Natural killer cell (primary cell): ENCODE measurements around the gene NEMF. TPM values are rescaled to one million over a fixed set of nuclear protein-coding genes. Genes with fewer than 3 reads are reported as not detected.
"Not testable (repeated sequence)": the region's sequence is repeated elsewhere in the genome, so short reads cannot be mapped to it uniquely, and the experiment has no call there.

Experiments used
- ATAC-seq, 3 donors: fragments of 150-1000 bp in 2 of 3; fragments of 200-7000 bp in 1 of 3; cut with Tn5 transposase; 1 replicate in 1 of 3; 2 replicates in 2 of 3; pipeline ENCODE4 v1.10.0; 2021; ENCODE audit warnings: mild to moderate bottlenecking in 2 of 3, moderate library complexity in 2 of 3
- DNase-seq, 2 donors: peaks; one replicate each; pipeline versions ENCODE4 v3.0.0 to v3.0.0-alpha.2; 2013 to 2021; ENCODE audit warnings: mixed read lengths in 1 of 2
- H3K27ac ChIP-seq: one replicate; pipeline ENCODE4 v1.5.1; 2013; ENCODE audit warnings: mild to moderate bottlenecking, low read length
- H3K27me3 ChIP-seq: one replicate; pipeline ENCODE4 v1.6.1; 2013; ENCODE audit warnings: low read length; ENCODE audit not compliant: control insufficient read depth, insufficient read depth
- H3K36me3 ChIP-seq: one replicate; pipeline ENCODE4 v1.6.1; 2013; ENCODE audit warnings: low read length; ENCODE audit not compliant: control insufficient read depth, insufficient read depth
- H3K4me1 ChIP-seq: one replicate; pipeline ENCODE4 v1.6.1; 2013; ENCODE audit warnings: low read length; ENCODE audit not compliant: control insufficient read depth, insufficient read depth
- H3K4me3 ChIP-seq: one replicate; pipeline ENCODE4 v1.5.1; 2013; ENCODE audit warnings: low read length
- H3K9me3 ChIP-seq: one replicate; pipeline ENCODE4 v1.6.1; 2013; ENCODE audit warnings: low read length; ENCODE audit not compliant: control insufficient read depth, insufficient read depth
- H3K27ac Mint-ChIP-seq, 2 donors: one replicate each; pipeline ENCODE4 v1.8.0; 2022; ENCODE audit warnings: mild to moderate bottlenecking in 2 of 2, mixed read lengths in 2 of 2, moderate library complexity in 1 of 2
- H3K27me3 Mint-ChIP-seq, 2 donors: one replicate each; pipeline ENCODE4 v1.8.0; 2022; ENCODE audit warnings: low read depth in 2 of 2, mixed read lengths in 2 of 2
- H3K36me3 Mint-ChIP-seq: one replicate; pipeline ENCODE4 v1.8.0; 2022; ENCODE audit warnings: mixed read lengths
- H3K4me1 Mint-ChIP-seq, 2 donors: one replicate each; pipeline ENCODE4 v1.8.0; 2022; ENCODE audit warnings: mixed read lengths in 2 of 2
- H3K4me3 Mint-ChIP-seq: one replicate; pipeline ENCODE4 v1.8.0; 2022; ENCODE audit warnings: mild to moderate bottlenecking, moderate library complexity, mixed read lengths
- H3K9me3 Mint-ChIP-seq, 2 donors: one replicate each; pipeline ENCODE4 v1.8.0; 2022; ENCODE audit warnings: mixed read lengths in 2 of 2
- CTCF ChIP-seq: fragments of 200-600 bp; IDR thresholded peaks from one replicate; pipeline ENCODE4 v1.8.0; 2022; ENCODE audit warnings: antibody characterized with exemption
- WGBS: methylation state at CpG from one replicate; pipeline ENCODE4 v1.1.7; 2013; ENCODE audit warnings: missing lambda C conversion rate; ENCODE audit not compliant: insufficient coverage; 5-methylcytosine and 5-hydroxymethylcytosine counted together
- intact Hi-C: fragments of 100-400 bp; cut with micrococcal nuclease; formaldehyde crosslinking; loops from one replicate; pipeline ENCODE4 v1.14.2; 2022
- total RNA-seq, 4 donors: library from RNA; stranded (reverse); fragments of 120-200 nt in 1 of 4; gene quantifications; one replicate each; pipeline versions ENCODE4 v1.2.3 to v1.2.4, GENCODE V29; 2013 to 2022

NEMF gene
- total RNA-seq, 3 donors from 2014 or later (not counting 1 experiment from before 2014, with no cell fraction given), result 120 to 126 (median 122) TPM

- no peaks in the 10 kb centered on the region for H3K9me3 ChIP-seq
- no peak for ATAC-seq
- H3K36me3 Mint-ChIP-seq, result no peaks in the 10 kb centered on the region
- H3K27me3 ChIP-seq, result no peaks in the 10 kb centered on the region
- no peaks in the 10 kb centered on the region for H3K4me1 ChIP-seq
- TF ChIP-seq CTCF, result no peak
- peaks cover 3% of the 10 kb centered on the region for H3K36me3 ChIP-seq
- H3K4me3 ChIP-seq, result no peak overlapping the region
- no peaks in the 10 kb centered on the region for H3K9me3 Mint-ChIP-seq
- H3K27ac ChIP-seq, result no peak overlapping the region
- intact Hi-C loops, result no loop called here
- 87% methylated on average over 1 of the region's 1 CpG for WGBS
- DNase-seq, result no peak
- no peaks in the 10 kb centered on the region for H3K4me1 Mint-ChIP-seq
- no peak overlapping the region for H3K27ac Mint-ChIP-seq
- no peak overlapping the region for H3K4me3 Mint-ChIP-seq
- no peaks in the 10 kb centered on the region for H3K27me3 Mint-ChIP-seq
Observed at GRCh38 chr14:49745191-49745590, 107.4 kb downstream of the NEMF start.

GRCh38 chr14:49735669-49736068 is 116.9 kb downstream of the NEMF start:
- H3K4me1 Mint-ChIP-seq, H3K9me3 Mint-ChIP-seq, H3K4me3 Mint-ChIP-seq, DNase-seq, H3K27ac Mint-ChIP-seq, H3K4me3 ChIP-seq, intact Hi-C loops, H3K9me3 ChIP-seq, H3K4me1 ChIP-seq, ATAC-seq, H3K36me3 ChIP-seq, H3K27ac ChIP-seq, H3K27me3 ChIP-seq, H3K36me3 Mint-ChIP-seq, H3K27me3 Mint-ChIP-seq: not testable (repeated sequence)
- 85% methylated on average over 4 of the region's 4 CpGs for WGBS

- intact Hi-C loops, result no loop called here
- Histone ChIP-seq H3K27ac (no peak overlapping the region), H3K27me3 (no peaks in the 10 kb centered on the region), H3K9me3 (no peaks in the 10 kb centered on the region), H3K36me3 (no peaks in the 10 kb centered on the region), H3K4me1 (no peaks in the 10 kb centered on the region), H3K4me3 (no peak overlapping the region)
- no peaks in the 10 kb centered on the region for H3K9me3 Mint-ChIP-seq
- no peak overlapping the region for H3K27ac Mint-ChIP-seq
- no peak for TF ChIP-seq CTCF
- no peak overlapping the region for H3K4me3 Mint-ChIP-seq
- no peaks in the 10 kb centered on the region for H3K4me1 Mint-ChIP-seq
- ATAC-seq (no peak), DNase-seq (no peak)
- no peaks in the 10 kb centered on the region for H3K27me3 Mint-ChIP-seq
- no peaks in the 10 kb centered on the region for H3K36me3 Mint-ChIP-seq
Observed at GRCh38 chr14:49733836-49734235, 118.8 kb downstream of the NEMF start.

DNA sequence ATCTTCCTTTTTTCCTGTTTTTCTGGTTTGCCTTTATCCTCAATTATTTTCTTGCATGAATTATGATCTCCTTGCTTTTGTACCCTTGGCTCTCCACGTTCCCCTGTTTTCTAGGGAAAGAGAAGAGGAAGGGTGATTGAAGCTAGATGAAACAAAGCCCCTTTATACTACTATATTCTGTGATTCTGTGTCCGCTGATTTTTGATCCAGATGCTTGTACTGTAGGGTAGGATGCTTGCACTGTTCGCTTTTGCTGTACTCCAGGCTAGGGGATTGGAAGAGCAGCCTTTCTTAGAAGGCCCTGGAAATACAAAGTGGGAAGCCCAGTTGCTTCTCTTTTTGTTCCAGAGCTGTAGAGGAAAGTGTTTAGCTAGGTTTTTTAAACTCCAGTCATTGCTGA is 119.7 kb downstream of the NEMF start:
- WGBS, result 88% methylated on average over 2 of the region's 3 CpGs
- Histone ChIP-seq H3K27ac (no peak overlapping the region), H3K27me3 (no peaks in the 10 kb centered on the region), H3K9me3 (no peaks in the 10 kb centered on the region), H3K36me3 (no peaks in the 10 kb centered on the region), H3K4me3 (no peak overlapping the region), H3K4me1 (no peaks in the 10 kb centered on the region)
- TF ChIP-seq CTCF, result no peak
- Mint-ChIP-seq H3K4me1 (no peaks in the 10 kb centered on the region), H3K9me3 (no peaks in the 10 kb centered on the region), H3K36me3 (no peaks in the 10 kb centered on the region), H3K27ac (no peak overlapping the region), H3K4me3 (no peak overlapping the region), H3K27me3 (no peaks in the 10 kb centered on the region)
- intact Hi-C loops, result no loop called here
- ATAC-seq (no peak), DNase-seq (no peak)

Other genes starting within 250 kb of the NEMF start
- gene RPL36AL, start 232.2 kb downstream of the NEMF start, total RNA-seq, result 100 to 1,000 TPM; 126 to 166 (median 150) TPM
- gene MGAT2, start 232.0 kb downstream of the NEMF start, total RNA-seq, result 10 to 100 TPM; 29.9 to 34.8 (median 33.8) TPM
- gene DNAAF2, start 217.5 kb downstream of the NEMF start, total RNA-seq, result 10 to 100 TPM; 10.5 to 16.2 (median 11.4) TPM
- 1 to 10 TPM; 3.0 to 4.5 (median 4.1) TPM for gene POLE2, start 164.6 kb downstream of the NEMF start, total RNA-seq
- gene KLHDC1, start 159.7 kb downstream of the NEMF start, total RNA-seq, result 1 to 10 TPM; 6.3 to 7.0 (median 6.9) TPM
- 10 to 100 TPM; 60.4 to 64.2 (median 63.2) TPM for gene KLHDC2, start 84.6 kb downstream of the NEMF start, total RNA-seq
- gene ARF6, start 40.3 kb upstream of the NEMF start, total RNA-seq, result 100 to 1,000 TPM; 124 to 132 (median 128) TPM